GM12878 (cell line): ENCODE results near the gene TRIM41. TPM values are rescaled to one million over a fixed set of nuclear protein-coding genes. Genes with fewer than 3 reads are reported as not detected.
A peak's percentile ranks its signal among the peaks of the same experiment; 100 is the strongest.

ENCODE experiments used
- CBX5 ChIP-seq: sonication (generic); IDR thresholded peaks from 2 replicates; pipeline ENCODE4 v1.6.1; 2016; ENCODE audit warnings: low read depth, moderate library complexity, mild to moderate bottlenecking, inconsistent platforms
- EGR1 ChIP-seq, 2 experiments: IDR thresholded peaks; 1 replicate in 1 of 2; 2 replicates in 1 of 2; pipeline ENCODE4 v1.6.1; 2011 to 2012; ENCODE audit warnings: low read depth in 2 of 2, low read length in 2 of 2, borderline replicate concordance in 1 of 2, mild to moderate bottlenecking in 1 of 2, moderate library complexity in 1 of 2
- FOXK2 ChIP-seq: fragments of 450-650 bp; IDR thresholded peaks from 2 replicates; pipeline ENCODE4 v1.6.1; 2017; ENCODE audit warnings: mild to moderate bottlenecking, moderate library complexity
- MTA2 ChIP-seq: fragments of 450-650 bp; IDR thresholded peaks from 2 replicates; pipeline ENCODE4 v1.6.1; 2016; ENCODE audit warnings: low read depth, mild to moderate bottlenecking, moderate library complexity
- NFXL1 ChIP-seq: fragments of 450-650 bp; IDR thresholded peaks from 2 replicates; pipeline ENCODE4 v1.6.1; 2017; ENCODE audit warnings: antibody characterized with exemption, mild to moderate bottlenecking, borderline replicate concordance
- STAT3 ChIP-seq: IDR thresholded peaks from 2 replicates; pipeline ENCODE4 v1.6.1; 2011; ENCODE audit warnings: low read depth, low read length, improper control_type of control experiment
- polyA plus RNA-seq, 11 experiments: library from polyadenylated mRNA; depleted of rRNA in 4 of 11; unstranded in 6 of 11; stranded (reverse) in 5 of 11; fragments of >200 nt; fragmentation: Nextera tagmentation in 4 of 11; fragmentation: Illumina TruSeq in 1 of 11; extraction: Ambion mirVana in 4 of 11; extraction: Trizol in 1 of 11; gene quantifications; 1 replicate in 1 of 11; 2 replicates in 10 of 11; pipeline versions ENCODE4 v1.2.1 to v1.2.3, GENCODE V29; 2011 to 2016; ENCODE audit warnings: inconsistent platforms in 2 of 11, missing spikeins in 2 of 11, low read depth in 1 of 11
- total RNA-seq, 4 experiments: library from RNA; depleted of rRNA in 3 of 4; stranded (reverse); fragments of >200 nt in 3 of 4; fragmentation: Illumina TruSeq in 1 of 4; extraction: Trizol in 1 of 4; gene quantifications; 2 replicates each; pipeline versions ENCODE4 v1.2.1 to v1.2.3, GENCODE V29; 2013 to 2021
- TF ChIP-seq, protein P1 (sequence below): fragments of 450-650 bp; formaldehyde crosslinking; IDR thresholded peaks from 2 replicates; pipeline ENCODE4 v1.5.0; 2022; ENCODE audit warnings: mild to moderate bottlenecking, missing genetic modification characterization
- TF ChIP-seq, protein P2 (sequence below): fragments of 450-650 bp; IDR thresholded peaks from 2 replicates; pipeline ENCODE4 v1.6.1; 2017; ENCODE audit warnings: low read depth, mild to moderate bottlenecking, moderate library complexity
- TF ChIP-seq, protein P3 (sequence below), 3 experiments: IDR thresholded peaks in 2 of 3; conservative IDR thresholded peaks in 1 of 3; 2 replicates each; pipeline ENCODE4 v1.5.1; 2011; ENCODE audit warnings: low read depth in 3 of 3, low read length in 3 of 3, mild to moderate bottlenecking in 3 of 3, control low read depth in 2 of 3, moderate library complexity in 2 of 3, inconsistent platforms in 1 of 3, mixed read lengths in 1 of 3; ENCODE audit not compliant: control insufficient read depth in 2 of 3, insufficient read depth in 1 of 3; ENCODE audit errors: extremely low read depth in 1 of 3
- TF ChIP-seq, protein P4 (sequence below): fragments of 150-350 bp; IDR thresholded peaks from 2 replicates; pipeline ENCODE4 v1.6.1; 2014; ENCODE audit warnings: mild to moderate bottlenecking, low read depth, low read length
- TF ChIP-seq, protein P5 (sequence below): IDR thresholded peaks from 2 replicates; pipeline ENCODE4 v1.6.1; 2012; ENCODE audit warnings: improper control_type of control experiment, low read depth, low read length; ENCODE audit not compliant: insufficient replicate concordance

Gene TRIM41
- total and polyA plus RNA-seq, 10 of the 15 experiments (the other 5 are each of a cell fraction or from before 2014, with no cell fraction given): 1.0 to 28.9 (median 10.6) TPM

DNA sequence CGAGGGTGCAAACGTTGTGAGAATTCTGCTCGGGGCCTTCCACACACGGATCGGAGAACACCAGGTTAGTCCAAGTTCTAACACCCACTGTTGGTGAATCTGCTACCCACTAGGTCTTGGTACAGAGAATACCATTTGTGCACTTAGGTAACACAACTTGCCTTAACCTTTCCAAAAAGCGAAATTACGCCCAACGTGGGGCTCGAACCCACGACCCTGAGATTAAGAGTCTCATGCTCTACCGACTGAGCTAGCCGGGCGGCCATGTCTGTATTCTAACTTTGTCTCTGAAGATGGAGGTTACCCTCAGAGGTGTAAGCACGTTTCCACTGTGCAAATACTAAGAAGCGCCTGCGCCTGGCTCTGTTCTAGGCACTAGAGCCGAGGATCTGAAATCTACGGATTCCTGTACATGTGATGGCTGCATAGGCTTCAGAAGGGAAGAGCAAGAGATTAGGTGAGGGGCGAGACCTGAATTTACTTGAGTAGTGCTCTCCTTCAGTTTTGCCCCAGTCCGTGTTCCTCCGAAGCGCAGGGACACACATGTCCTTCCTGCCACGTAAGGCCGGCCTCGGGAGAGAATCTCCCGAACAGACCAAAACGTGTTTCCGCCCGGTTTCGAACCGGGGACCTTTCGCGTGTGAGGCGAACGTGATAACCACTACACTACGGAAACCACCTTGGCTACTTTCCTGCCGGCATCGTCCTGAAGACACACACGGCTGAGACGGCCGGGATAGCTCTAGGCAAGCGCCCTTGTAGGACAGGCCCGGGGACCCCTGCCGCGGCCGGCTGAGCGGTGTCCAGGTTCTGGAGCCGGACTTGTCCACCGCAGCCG, 1.1 kb upstream of the TRIM41 start (continued):
- TF ChIP-seq, protein P1, sequence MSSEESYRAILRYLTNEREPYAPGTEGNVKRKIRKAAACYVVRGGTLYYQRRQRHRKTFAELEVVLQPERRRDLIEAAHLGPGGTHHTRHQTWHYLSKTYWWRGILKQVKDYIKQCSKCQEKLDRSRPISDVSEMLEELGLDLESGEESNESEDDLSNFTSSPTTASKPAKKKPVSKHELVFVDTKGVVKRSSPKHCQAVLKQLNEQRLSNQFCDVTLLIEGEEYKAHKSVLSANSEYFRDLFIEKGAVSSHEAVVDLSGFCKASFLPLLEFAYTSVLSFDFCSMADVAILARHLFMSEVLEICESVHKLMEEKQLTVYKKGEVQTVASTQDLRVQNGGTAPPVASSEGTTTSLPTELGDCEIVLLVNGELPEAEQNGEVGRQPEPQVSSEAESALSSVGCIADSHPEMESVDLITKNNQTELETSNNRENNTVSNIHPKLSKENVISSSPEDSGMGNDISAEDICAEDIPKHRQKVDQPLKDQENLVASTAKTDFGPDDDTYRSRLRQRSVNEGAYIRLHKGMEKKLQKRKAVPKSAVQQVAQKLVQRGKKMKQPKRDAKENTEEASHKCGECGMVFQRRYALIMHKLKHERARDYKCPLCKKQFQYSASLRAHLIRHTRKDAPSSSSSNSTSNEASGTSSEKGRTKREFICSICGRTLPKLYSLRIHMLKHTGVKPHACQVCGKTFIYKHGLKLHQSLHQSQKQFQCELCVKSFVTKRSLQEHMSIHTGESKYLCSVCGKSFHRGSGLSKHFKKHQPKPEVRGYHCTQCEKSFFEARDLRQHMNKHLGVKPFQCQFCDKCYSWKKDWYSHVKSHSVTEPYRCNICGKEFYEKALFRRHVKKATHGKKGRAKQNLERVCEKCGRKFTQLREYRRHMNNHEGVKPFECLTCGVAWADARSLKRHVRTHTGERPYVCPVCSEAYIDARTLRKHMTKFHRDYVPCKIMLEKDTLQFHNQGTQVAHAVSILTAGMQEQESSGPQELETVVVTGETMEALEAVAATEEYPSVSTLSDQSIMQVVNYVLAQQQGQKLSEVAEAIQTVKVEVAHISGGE (CRISPR knock-in tag): no peak; the same call in 1 of the 2 replicates
- TF ChIP-seq NFXL1 (no peak), FOXK2 (peak; percentile 66), STAT3 (no peak), MTA2 (peak; percentile 32), EGR1 (IDR thresholded peaks at IDR 0.05; ENCODE audit: borderline replicate concordance in 1 of 2, low read depth in 2 of 2, low read length in 2 of 2) (peak in 1 of 2 experiments; percentile 21; a peak in 1 of 3 replicates), CBX5 (no peak)
- TF ChIP-seq, protein P2, sequence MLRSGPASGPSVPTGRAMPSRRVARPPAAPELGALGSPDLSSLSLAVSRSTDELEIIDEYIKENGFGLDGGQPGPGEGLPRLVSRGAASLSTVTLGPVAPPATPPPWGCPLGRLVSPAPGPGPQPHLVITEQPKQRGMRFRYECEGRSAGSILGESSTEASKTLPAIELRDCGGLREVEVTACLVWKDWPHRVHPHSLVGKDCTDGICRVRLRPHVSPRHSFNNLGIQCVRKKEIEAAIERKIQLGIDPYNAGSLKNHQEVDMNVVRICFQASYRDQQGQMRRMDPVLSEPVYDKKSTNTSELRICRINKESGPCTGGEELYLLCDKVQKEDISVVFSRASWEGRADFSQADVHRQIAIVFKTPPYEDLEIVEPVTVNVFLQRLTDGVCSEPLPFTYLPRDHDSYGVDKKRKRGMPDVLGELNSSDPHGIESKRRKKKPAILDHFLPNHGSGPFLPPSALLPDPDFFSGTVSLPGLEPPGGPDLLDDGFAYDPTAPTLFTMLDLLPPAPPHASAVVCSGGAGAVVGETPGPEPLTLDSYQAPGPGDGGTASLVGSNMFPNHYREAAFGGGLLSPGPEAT: peak; percentile 76
- TF ChIP-seq, protein P3, sequence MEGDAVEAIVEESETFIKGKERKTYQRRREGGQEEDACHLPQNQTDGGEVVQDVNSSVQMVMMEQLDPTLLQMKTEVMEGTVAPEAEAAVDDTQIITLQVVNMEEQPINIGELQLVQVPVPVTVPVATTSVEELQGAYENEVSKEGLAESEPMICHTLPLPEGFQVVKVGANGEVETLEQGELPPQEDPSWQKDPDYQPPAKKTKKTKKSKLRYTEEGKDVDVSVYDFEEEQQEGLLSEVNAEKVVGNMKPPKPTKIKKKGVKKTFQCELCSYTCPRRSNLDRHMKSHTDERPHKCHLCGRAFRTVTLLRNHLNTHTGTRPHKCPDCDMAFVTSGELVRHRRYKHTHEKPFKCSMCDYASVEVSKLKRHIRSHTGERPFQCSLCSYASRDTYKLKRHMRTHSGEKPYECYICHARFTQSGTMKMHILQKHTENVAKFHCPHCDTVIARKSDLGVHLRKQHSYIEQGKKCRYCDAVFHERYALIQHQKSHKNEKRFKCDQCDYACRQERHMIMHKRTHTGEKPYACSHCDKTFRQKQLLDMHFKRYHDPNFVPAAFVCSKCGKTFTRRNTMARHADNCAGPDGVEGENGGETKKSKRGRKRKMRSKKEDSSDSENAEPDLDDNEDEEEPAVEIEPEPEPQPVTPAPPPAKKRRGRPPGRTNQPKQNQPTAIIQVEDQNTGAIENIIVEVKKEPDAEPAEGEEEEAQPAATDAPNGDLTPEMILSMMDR (IDR thresholded peaks at IDR 0.05 in 2 of 3, conservative IDR thresholded peaks at IDR 0.05 in 1 of 3; ENCODE audit: control insufficient read depth in 2 of 3, extremely low read depth in 1 of 3, insufficient read depth in 1 of 3, low read depth in 3 of 3, low read length in 3 of 3): no peak
- TF ChIP-seq, protein P4, sequence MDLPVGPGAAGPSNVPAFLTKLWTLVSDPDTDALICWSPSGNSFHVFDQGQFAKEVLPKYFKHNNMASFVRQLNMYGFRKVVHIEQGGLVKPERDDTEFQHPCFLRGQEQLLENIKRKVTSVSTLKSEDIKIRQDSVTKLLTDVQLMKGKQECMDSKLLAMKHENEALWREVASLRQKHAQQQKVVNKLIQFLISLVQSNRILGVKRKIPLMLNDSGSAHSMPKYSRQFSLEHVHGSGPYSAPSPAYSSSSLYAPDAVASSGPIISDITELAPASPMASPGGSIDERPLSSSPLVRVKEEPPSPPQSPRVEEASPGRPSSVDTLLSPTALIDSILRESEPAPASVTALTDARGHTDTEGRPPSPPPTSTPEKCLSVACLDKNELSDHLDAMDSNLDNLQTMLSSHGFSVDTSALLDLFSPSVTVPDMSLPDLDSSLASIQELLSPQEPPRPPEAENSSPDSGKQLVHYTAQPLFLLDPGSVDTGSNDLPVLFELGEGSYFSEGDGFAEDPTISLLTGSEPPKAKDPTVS: no peak
- TF ChIP-seq, protein P5, sequence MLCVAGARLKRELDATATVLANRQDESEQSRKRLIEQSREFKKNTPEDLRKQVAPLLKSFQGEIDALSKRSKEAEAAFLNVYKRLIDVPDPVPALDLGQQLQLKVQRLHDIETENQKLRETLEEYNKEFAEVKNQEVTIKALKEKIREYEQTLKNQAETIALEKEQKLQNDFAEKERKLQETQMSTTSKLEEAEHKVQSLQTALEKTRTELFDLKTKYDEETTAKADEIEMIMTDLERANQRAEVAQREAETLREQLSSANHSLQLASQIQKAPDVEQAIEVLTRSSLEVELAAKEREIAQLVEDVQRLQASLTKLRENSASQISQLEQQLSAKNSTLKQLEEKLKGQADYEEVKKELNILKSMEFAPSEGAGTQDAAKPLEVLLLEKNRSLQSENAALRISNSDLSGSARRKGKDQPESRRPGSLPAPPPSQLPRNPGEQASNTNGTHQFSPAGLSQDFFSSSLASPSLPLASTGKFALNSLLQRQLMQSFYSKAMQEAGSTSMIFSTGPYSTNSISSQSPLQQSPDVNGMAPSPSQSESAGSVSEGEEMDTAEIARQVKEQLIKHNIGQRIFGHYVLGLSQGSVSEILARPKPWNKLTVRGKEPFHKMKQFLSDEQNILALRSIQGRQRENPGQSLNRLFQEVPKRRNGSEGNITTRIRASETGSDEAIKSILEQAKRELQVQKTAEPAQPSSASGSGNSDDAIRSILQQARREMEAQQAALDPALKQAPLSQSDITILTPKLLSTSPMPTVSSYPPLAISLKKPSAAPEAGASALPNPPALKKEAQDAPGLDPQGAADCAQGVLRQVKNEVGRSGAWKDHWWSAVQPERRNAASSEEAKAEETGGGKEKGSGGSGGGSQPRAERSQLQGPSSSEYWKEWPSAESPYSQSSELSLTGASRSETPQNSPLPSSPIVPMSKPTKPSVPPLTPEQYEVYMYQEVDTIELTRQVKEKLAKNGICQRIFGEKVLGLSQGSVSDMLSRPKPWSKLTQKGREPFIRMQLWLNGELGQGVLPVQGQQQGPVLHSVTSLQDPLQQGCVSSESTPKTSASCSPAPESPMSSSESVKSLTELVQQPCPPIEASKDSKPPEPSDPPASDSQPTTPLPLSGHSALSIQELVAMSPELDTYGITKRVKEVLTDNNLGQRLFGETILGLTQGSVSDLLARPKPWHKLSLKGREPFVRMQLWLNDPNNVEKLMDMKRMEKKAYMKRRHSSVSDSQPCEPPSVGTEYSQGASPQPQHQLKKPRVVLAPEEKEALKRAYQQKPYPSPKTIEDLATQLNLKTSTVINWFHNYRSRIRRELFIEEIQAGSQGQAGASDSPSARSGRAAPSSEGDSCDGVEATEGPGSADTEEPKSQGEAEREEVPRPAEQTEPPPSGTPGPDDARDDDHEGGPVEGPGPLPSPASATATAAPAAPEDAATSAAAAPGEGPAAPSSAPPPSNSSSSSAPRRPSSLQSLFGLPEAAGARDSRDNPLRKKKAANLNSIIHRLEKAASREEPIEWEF: no peak
